ENCODE results near the gene TSPAN13. TPM values are rescaled to one million over a fixed set of nuclear protein-coding genes. Genes with fewer than 3 reads are reported as not detected.

The TSPAN13 gene
- total and polyA plus RNA-seq, 10 of the 15 experiments (the other 5 are each of a cell fraction or from before 2014, with no cell fraction given) = 0.26 to 0.37 TPM; not detected in 8

DNA sequence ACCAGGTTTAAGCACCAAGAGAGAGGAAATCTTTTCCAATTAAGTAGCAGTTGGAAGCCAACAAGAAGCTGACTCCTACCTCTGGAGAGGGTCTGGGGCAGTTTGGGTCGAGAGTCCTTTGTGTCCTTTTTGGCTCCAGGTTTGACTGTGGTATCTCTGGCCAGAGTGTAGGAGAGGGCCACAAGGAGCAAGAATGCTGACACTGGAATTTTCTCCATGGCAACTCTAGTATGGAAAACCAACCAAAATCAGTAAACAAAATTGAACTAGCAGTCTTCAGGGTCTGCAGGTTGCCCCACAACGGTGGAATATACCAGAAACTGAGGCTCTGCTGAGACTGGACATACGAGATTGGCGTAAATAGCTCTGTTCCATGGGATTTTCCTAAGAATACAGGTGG lies 48.0 kb downstream of the TSPAN13 start (continued):
- TF ChIP-seq MEF2A (IDR thresholded peaks at IDR 0.05; ENCODE audit: insufficient read depth, low read depth, low read length) = no peak
- no peak for TF ChIP-seq NRF1 (conservative IDR thresholded peaks at IDR 0.05; ENCODE audit: low read depth, low read length)
- no peak for TF ChIP-seq FOXM1 (IDR thresholded peaks at IDR 0.05; ENCODE audit: low read depth, low read length)
- TF ChIP-seq EED (IDR thresholded peaks at IDR 0.05; ENCODE audit: low read depth) = no peak
- TF ChIP-seq, protein P1, sequence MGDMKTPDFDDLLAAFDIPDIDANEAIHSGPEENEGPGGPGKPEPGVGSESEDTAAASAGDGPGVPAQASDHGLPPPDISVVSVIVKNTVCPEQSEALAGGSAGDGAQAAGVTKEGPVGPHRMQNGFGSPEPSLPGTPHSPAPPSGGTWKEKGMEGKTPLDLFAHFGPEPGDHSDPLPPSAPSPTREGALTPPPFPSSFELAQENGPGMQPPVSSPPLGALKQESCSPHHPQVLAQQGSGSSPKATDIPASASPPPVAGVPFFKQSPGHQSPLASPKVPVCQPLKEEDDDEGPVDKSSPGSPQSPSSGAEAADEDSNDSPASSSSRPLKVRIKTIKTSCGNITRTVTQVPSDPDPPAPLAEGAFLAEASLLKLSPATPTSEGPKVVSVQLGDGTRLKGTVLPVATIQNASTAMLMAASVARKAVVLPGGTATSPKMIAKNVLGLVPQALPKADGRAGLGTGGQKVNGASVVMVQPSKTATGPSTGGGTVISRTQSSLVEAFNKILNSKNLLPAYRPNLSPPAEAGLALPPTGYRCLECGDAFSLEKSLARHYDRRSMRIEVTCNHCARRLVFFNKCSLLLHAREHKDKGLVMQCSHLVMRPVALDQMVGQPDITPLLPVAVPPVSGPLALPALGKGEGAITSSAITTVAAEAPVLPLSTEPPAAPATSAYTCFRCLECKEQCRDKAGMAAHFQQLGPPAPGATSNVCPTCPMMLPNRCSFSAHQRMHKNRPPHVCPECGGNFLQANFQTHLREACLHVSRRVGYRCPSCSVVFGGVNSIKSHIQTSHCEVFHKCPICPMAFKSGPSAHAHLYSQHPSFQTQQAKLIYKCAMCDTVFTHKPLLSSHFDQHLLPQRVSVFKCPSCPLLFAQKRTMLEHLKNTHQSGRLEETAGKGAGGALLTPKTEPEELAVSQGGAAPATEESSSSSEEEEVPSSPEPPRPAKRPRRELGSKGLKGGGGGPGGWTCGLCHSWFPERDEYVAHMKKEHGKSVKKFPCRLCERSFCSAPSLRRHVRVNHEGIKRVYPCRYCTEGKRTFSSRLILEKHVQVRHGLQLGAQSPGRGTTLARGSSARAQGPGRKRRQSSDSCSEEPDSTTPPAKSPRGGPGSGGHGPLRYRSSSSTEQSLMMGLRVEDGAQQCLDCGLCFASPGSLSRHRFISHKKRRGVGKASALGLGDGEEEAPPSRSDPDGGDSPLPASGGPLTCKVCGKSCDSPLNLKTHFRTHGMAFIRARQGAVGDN (IDR thresholded peaks at IDR 0.05) = no peak
- no peak for TF ChIP-seq RCOR1 (conservative IDR thresholded peaks at IDR 0.05; ENCODE audit: low read depth, low read length)
- no peak for TF ChIP-seq SPI1 (IDR thresholded peaks at IDR 0.05; ENCODE audit: borderline replicate concordance, insufficient read depth, low read depth, low read length)
- TF ChIP-seq YBX1 (IDR thresholded peaks at IDR 0.05) = no peak
- no peak for TF ChIP-seq FOS (IDR thresholded peaks at IDR 0.05; ENCODE audit: borderline replicate concordance, extremely low read depth, insufficient read length)
- no peak for TF ChIP-seq SRF (IDR thresholded peaks at IDR 0.05; ENCODE audit: low read depth in 2 of 2, low read length in 2 of 2)

- H4K20me1 ChIP-seq (ENCODE audit: control insufficient read depth, insufficient read depth) = no peaks in the 10 kb centered on the region
- no peak for TF ChIP-seq SP1 (IDR thresholded peaks at IDR 0.05; ENCODE audit: low read depth, low read length)
- no peak for TF ChIP-seq NKRF (conservative IDR thresholded peaks at IDR 0.05)
- TF ChIP-seq TARDBP (IDR thresholded peaks at IDR 0.05; ENCODE audit: borderline replicate concordance) = no peak
- TF ChIP-seq CREB1 (IDR thresholded peaks at IDR 0.05; ENCODE audit: low read depth) = no peak
- TF ChIP-seq ELK1 (IDR thresholded peaks at IDR 0.05; ENCODE audit: low read depth, low read length) = no peak
- no peak for TF ChIP-seq NRF1 (conservative IDR thresholded peaks at IDR 0.05; ENCODE audit: low read depth, low read length)
- no peak for TF ChIP-seq E2F4 (IDR thresholded peaks at IDR 0.05; ENCODE audit: low read depth, low read length)
- H3K4me2 ChIP-seq (ENCODE audit: control insufficient read depth, insufficient read depth) = no peak overlapping the region
- no peaks in the 10 kb centered on the region for H3K79me2 ChIP-seq (ENCODE audit: control insufficient read depth, insufficient read depth, low read length)
- in situ Hi-C loops (cut with MboI) (no loop called here), intact Hi-C loops (cut with micrococcal nuclease; ENCODE audit: unreplicated experiment) (no loop called here)
- no peaks in the 10 kb centered on the region for H3K36me3 ChIP-seq (ENCODE audit: control insufficient read depth in 2 of 2, insufficient read depth in 2 of 2, low read length in 1 of 2)
- RAD21 ChIA-PET (ENCODE audit: unreplicated experiment) = no interaction called here
- POLR2A ChIA-PET = no interaction called here
- no TSS peak for BruUV-seq (replicated peaks)
- H3K4me3 ChIP-seq = no peak overlapping the region
- SMC1A ChIA-PET (ENCODE audit: uncharacterized antibody, unreplicated experiment) = no interaction called here
- DNase-seq (ENCODE audit: low read depth, low spot score) (no peak), ATAC-seq (no peak), FAIRE-seq (no peak)
- H3K4me1 ChIP-seq (ENCODE audit: control insufficient read depth, insufficient read depth, low read length) = no peaks in the 10 kb centered on the region
- H3K27me3 ChIP-seq (replicated peaks in 1 of 2; ENCODE audit: control insufficient read depth in 2 of 2, insufficient read depth in 2 of 2, low read length in 1 of 2) = peaks cover 0 to 1% of the 10 kb centered on the region in 2 experiments; a peak in 1 of 4 replicates
- WGBS (ENCODE audit: insufficient coverage, insufficient replicate concordance, low lambda C conversion rate, missing lambda C conversion rate) = 52% methylated on average over 4 of the region's 4 CpGs
- no peaks in the 10 kb centered on the region for H3K9me3 ChIP-seq (replicated peaks; ENCODE audit: control insufficient read depth, insufficient read depth, low read length)
- CTCF ChIA-PET = interaction anchor here (0.9 to 1.4 kb wide), 3 partner anchors 14 to 117 kb away, joined by 3 to 4 read pairs (median 4); no protein-coding TSS in a partner anchor
- no peak overlapping the region for H2AFZ ChIP-seq (ENCODE audit: control insufficient read depth, low read depth, low read length)
- H3K27ac ChIP-seq (ENCODE audit: control insufficient read depth, insufficient read depth) = no peak overlapping the region
- no peak overlapping the region for H3K9ac ChIP-seq (ENCODE audit: control insufficient read depth, insufficient read depth, low read length)
Observed at GRCh38 chr7:16803125-16803524, 49.6 kb downstream of the TSPAN13 start.

Data from GM12878 (cell line).